IMR-90 (cell line): Measurements from ENCODE around the gene GTF2F2. TPM values are rescaled to one million over a fixed set of nuclear protein-coding genes. Genes with fewer than 3 reads are reported as not detected.

Source experiments
- ATAC-seq: fragments of 200-7000 bp; cut with Tn5 transposase; 2 replicates; pipeline ENCODE4 v1.9.1; 2020; ENCODE audit warnings: low read depth, mild to moderate bottlenecking, moderate library complexity
- BruUV-seq: library from RNA; stranded (reverse); fragments of 400-500 nt; replicated peaks from 2 replicates; lab custom pipeline; 2021; lab: Mats Ljungman, UMichigan
- CTCF ChIA-PET: fragments of 300-600 bp; formaldehyde crosslinking; extraction: SDS; loops from one replicate; lab custom pipeline; 2021; ENCODE audit warnings: antibody characterized with exemption; lab: Yijun Ruan, JAX
- POLR2A ChIA-PET: fragments of 300-600 bp; sonication (Branson Sonifier 250); formaldehyde crosslinking; loops from one replicate; lab custom pipeline; 2022; ENCODE audit warnings: antibody characterized with exemption; ENCODE audit not compliant: unreplicated experiment; lab: Charles Lee
- DNase-seq: peaks from one replicate; pipeline ENCODE4 v3.0.0; 2013
- H2AFZ ChIP-seq: replicated peaks from 2 replicates; pipeline ENCODE3; 2013; ENCODE audit warnings: low read length, mild to moderate bottlenecking; ENCODE audit not compliant: poor library complexity
- H2AK5ac ChIP-seq: 2 replicates; pipeline ENCODE4 v1.6.1; 2013; ENCODE audit warnings: low read depth, low read length, inconsistent platforms
- H2AK9ac ChIP-seq: replicated peaks from 2 replicates; pipeline ENCODE3; 2013; ENCODE audit warnings: mild to moderate bottlenecking, low read depth, low read length, moderate library complexity; ENCODE audit not compliant: poor library complexity
- H2BK120ac ChIP-seq: 2 replicates; pipeline ENCODE4 v1.6.1; 2013; ENCODE audit warnings: low read depth, low read length, inconsistent platforms
- H2BK15ac ChIP-seq: 3 replicates; pipeline ENCODE4 v1.6.1; 2013; ENCODE audit warnings: low read depth, low read length, inconsistent platforms
- H2BK20ac ChIP-seq: 2 replicates; pipeline ENCODE4 v1.6.1; 2013; ENCODE audit warnings: low read depth, mild to moderate bottlenecking, inconsistent platforms, low read length, moderate library complexity
- H2BK5ac ChIP-seq: 2 replicates; pipeline ENCODE4 v1.6.1; 2013; ENCODE audit warnings: mild to moderate bottlenecking, low read depth, low read length, inconsistent platforms; ENCODE audit not compliant: poor library complexity, severe bottlenecking
- H3K14ac ChIP-seq: replicated peaks from 2 replicates; pipeline ENCODE4 v1.6.1; 2013; ENCODE audit warnings: low read depth, low read length, inconsistent platforms
- H3K18ac ChIP-seq: 2 replicates; pipeline ENCODE4 v1.6.1; 2013; ENCODE audit warnings: low read depth, low read length, control low read depth
- H3K23ac ChIP-seq: 2 replicates; pipeline ENCODE4 v1.6.1; 2013; ENCODE audit warnings: low read depth, low read length, inconsistent platforms
- H3K27ac ChIP-seq: 2 replicates; pipeline ENCODE4 v1.5.1; 2013; ENCODE audit warnings: mild to moderate bottlenecking, control low read depth, low read length; ENCODE audit not compliant: insufficient read depth
- H3K27me3 ChIP-seq: 2 replicates; pipeline ENCODE4 v1.6.1; 2013; ENCODE audit warnings: low read length; ENCODE audit not compliant: control insufficient read depth, insufficient read depth
- H3K36me3 ChIP-seq: 2 replicates; pipeline ENCODE4 v1.6.1; 2013; ENCODE audit warnings: low read length, mixed read lengths; ENCODE audit not compliant: control insufficient read depth, insufficient read depth
- H3K4ac ChIP-seq: 2 replicates; pipeline ENCODE4 v1.6.1; 2013; ENCODE audit warnings: low read depth, low read length, inconsistent platforms
- H3K4me1 ChIP-seq: 2 replicates; pipeline ENCODE4 v1.6.1; 2013; ENCODE audit warnings: low read length, mixed read lengths; ENCODE audit not compliant: control insufficient read depth, insufficient read depth
- H3K4me2 ChIP-seq: 2 replicates; pipeline ENCODE4 v1.6.1; 2013; ENCODE audit warnings: low read depth, mild to moderate bottlenecking, control low read depth, low read length, moderate library complexity
- H3K4me3 ChIP-seq: 2 replicates; pipeline ENCODE4 v1.5.1; 2013; ENCODE audit warnings: low read depth, mild to moderate bottlenecking, control low read depth, low read length, moderate library complexity; ENCODE audit not compliant: insufficient read depth
- H3K56ac ChIP-seq: 2 replicates; pipeline ENCODE4 v1.6.1; 2013; ENCODE audit warnings: low read length, inconsistent platforms; ENCODE audit not compliant: insufficient read depth; ENCODE audit errors: extremely low read depth
- H3K79me1 ChIP-seq, 2 experiments: 2 replicates each; pipeline ENCODE4 v1.6.1; 2013; ENCODE audit warnings: low read length in 2 of 2, inconsistent platforms in 1 of 2, low read depth in 1 of 2
- H3K9ac ChIP-seq: 2 replicates; pipeline ENCODE4 v1.6.1; 2013; ENCODE audit warnings: low read depth, low read length, control low read depth
- H3K9me1 ChIP-seq: 2 replicates; pipeline ENCODE4 v1.6.1; 2013; ENCODE audit warnings: low read length, inconsistent platforms; ENCODE audit not compliant: insufficient read depth
- H3K9me3 ChIP-seq: 2 replicates; pipeline ENCODE4 v1.6.1; 2013; ENCODE audit warnings: low read length; ENCODE audit not compliant: control insufficient read depth, insufficient read depth
- H4K20me1 ChIP-seq: 2 replicates; pipeline ENCODE4 v1.6.1; 2013; ENCODE audit warnings: low read length, inconsistent platforms; ENCODE audit not compliant: insufficient read depth
- H4K5ac ChIP-seq: 2 replicates; pipeline ENCODE4 v1.6.1; 2013; ENCODE audit warnings: mild to moderate bottlenecking, low read depth, low read length, control low read depth
- H4K8ac ChIP-seq, 2 experiments: 2 replicates each; pipeline ENCODE4 v1.6.1; 2013; ENCODE audit warnings: low read depth in 2 of 2, low read length in 2 of 2, control low read depth in 1 of 2, inconsistent platforms in 1 of 2
- H4K91ac ChIP-seq: 2 replicates; pipeline ENCODE4 v1.6.1; 2013; ENCODE audit warnings: low read depth, low read length, inconsistent platforms; ENCODE audit not compliant: insufficient read depth
- CEBPB ChIP-seq: IDR thresholded peaks from 2 replicates; pipeline ENCODE4 v1.6.1; 2012; ENCODE audit warnings: low read depth, low read length, improper control_type of control experiment
- CHD1 ChIP-seq: IDR thresholded peaks from 2 replicates; pipeline ENCODE4 v1.6.1; 2012; ENCODE audit warnings: low read depth, low read length, improper control_type of control experiment
- RAD21 ChIP-seq: IDR thresholded peaks from 2 replicates; pipeline ENCODE4 v1.6.1; 2012; ENCODE audit warnings: low read length, improper control_type of control experiment
- RCOR1 ChIP-seq: IDR thresholded peaks from 2 replicates; pipeline ENCODE4 v1.6.1; 2012; ENCODE audit warnings: mild to moderate bottlenecking, low read length, improper control_type of control experiment; ENCODE audit not compliant: insufficient replicate concordance
- SMC3 ChIP-seq: fragments of 150-350 bp; IDR thresholded peaks from 2 replicates; pipeline ENCODE4 v1.6.1; 2016; ENCODE audit warnings: low read depth, mild to moderate bottlenecking, antibody characterized with exemption, low read length, moderate library complexity
- WGBS, 2 experiments: methylation state at CpG; one replicate each; pipeline versions ENCODE4 v1.1.5 to v1.1.7; 2013; ENCODE audit warnings: missing lambda C conversion rate in 2 of 2; ENCODE audit not compliant: insufficient read length in 1 of 2; ENCODE audit errors: extremely low coverage in 2 of 2; 5-methylcytosine and 5-hydroxymethylcytosine counted together
- dilution Hi-C: fragments of 300-500 bp; cut with HindIII; formaldehyde crosslinking; loops from one replicate; pipeline ENCODE4 v1.14.3; 2018; ENCODE audit warnings: low sequenced_read_pairs; ENCODE audit not compliant: unreplicated experiment
- in situ Hi-C: fragments of 300-500 bp; cut with MboI; formaldehyde crosslinking; loops from 3 replicates; pipeline ENCODE4 v1.14.3; 2019; ENCODE audit warnings: low sequenced_read_pairs, inconsistent platforms, mixed read lengths
- intact Hi-C: fragments of 100-400 bp; cut with micrococcal nuclease; formaldehyde crosslinking; loops from 2 replicates; pipeline ENCODE4 v1.10.0; 2022
- polyA plus RNA-seq, 3 experiments: library from polyadenylated mRNA; depleted of rRNA; stranded (reverse); fragments of >200 nt; gene quantifications; 2 replicates each; pipeline ENCODE4 v1.2.3, GENCODE V29; 2012; ENCODE audit warnings: low replicate concordance in 1 of 3
- total RNA-seq: library from RNA; depleted of rRNA; stranded (reverse); fragments of >200 nt; gene quantifications from 2 replicates; pipeline ENCODE4 v1.2.3, GENCODE V29; 2012
- TF ChIP-seq, protein P1 (sequence below): conservative IDR thresholded peaks from 2 replicates; pipeline ENCODE4 v1.5.1; 2012; ENCODE audit warnings: mild to moderate bottlenecking, low read depth, low read length, improper control_type of control experiment
- TF ChIP-seq, protein P2 (sequence below): fragments of 150-350 bp; IDR thresholded peaks from 2 replicates; pipeline ENCODE4 v1.6.1; 2016; ENCODE audit warnings: low read depth, mild to moderate bottlenecking, low read length, moderate library complexity, borderline replicate concordance

GTF2F2 gene
- total and polyA plus RNA-seq, 2 of the 4 experiments (the other 2 are of a cell fraction), result 16.5 to 21.0 TPM

DNA sequence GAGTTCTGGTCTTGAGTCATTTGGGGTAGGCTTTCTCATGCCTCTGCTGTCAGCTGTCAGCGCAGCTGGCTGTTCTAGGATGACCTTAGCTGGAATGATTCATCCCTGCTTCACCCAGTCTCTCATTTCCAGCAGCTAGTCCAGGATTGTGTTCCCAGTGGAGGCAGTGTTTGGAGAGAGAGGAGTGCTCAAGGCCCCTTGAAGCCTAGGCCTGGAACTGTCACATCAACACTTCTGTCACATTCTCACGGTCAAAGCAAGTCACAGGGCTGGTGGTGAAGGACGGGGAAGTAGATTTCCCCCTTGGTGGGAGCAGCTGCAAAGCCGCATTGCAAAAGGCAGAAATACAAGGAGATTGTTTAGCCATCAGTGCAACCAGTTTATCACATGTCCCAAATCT, 205.5 kb downstream of the GTF2F2 start (continued):
- no peak for TF ChIP-seq SMC3
- TF ChIP-seq, protein P1, sequence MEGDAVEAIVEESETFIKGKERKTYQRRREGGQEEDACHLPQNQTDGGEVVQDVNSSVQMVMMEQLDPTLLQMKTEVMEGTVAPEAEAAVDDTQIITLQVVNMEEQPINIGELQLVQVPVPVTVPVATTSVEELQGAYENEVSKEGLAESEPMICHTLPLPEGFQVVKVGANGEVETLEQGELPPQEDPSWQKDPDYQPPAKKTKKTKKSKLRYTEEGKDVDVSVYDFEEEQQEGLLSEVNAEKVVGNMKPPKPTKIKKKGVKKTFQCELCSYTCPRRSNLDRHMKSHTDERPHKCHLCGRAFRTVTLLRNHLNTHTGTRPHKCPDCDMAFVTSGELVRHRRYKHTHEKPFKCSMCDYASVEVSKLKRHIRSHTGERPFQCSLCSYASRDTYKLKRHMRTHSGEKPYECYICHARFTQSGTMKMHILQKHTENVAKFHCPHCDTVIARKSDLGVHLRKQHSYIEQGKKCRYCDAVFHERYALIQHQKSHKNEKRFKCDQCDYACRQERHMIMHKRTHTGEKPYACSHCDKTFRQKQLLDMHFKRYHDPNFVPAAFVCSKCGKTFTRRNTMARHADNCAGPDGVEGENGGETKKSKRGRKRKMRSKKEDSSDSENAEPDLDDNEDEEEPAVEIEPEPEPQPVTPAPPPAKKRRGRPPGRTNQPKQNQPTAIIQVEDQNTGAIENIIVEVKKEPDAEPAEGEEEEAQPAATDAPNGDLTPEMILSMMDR, result no peak

DNA sequence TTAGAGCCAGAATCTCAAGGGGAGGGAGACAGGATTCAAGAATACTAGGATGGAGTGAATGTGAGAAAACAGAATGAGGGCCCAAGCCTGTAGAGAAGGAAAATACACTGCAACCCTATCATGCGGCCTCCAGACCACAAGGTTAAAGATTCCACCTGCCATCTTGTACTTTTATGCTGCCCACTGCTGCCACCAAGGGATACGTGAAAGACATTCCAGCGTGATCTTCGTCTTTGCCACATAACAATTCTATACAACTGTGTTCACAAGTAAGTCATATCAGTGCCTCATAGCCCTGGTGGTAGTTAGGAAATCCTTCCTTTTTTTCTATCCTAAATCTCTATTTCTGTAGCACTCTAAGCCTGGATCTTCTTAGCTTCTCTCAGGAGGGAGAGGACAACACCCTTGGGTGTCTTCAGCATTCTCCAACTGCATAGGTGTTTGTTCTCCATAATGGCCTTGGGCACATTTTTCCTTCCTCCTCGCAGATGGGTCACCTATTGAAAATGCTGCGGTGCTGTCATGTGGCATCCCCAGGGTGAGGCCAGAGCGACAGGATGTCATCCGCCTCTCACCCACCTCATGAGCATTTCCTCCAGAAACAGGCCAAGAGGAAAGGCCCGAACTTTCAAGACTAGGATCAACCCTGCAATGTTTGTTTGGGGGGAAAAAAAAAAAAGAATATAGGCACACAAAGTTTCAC, 207.1 kb downstream of the GTF2F2 start:
- no peak overlapping the region for H3K9ac ChIP-seq
- H3K4me3 ChIP-seq, result no peak overlapping the region
- H2BK20ac ChIP-seq, result peak overlapping the region; percentile 82
- no peaks in the 10 kb centered on the region for H3K36me3 ChIP-seq
- peak overlapping the region; percentile 55 for H2AFZ ChIP-seq
- peak overlapping the region; percentile 32; the same call in 1 of the 2 replicates for H3K23ac ChIP-seq
- no peak overlapping the region for H2AK9ac ChIP-seq
- no peak for DNase-seq
- H3K27me3 ChIP-seq, result no peaks in the 10 kb centered on the region
- H2BK5ac ChIP-seq, result peak overlapping the region; percentile 21
- H2BK120ac ChIP-seq, result peak overlapping the region; percentile 39
- BruUV-seq, result no TSS peak
- H4K20me1 ChIP-seq, result peaks cover 18% of the 10 kb centered on the region
- intact Hi-C loops (no loop called here), in situ Hi-C loops (no loop called here), dilution Hi-C loops (no loop called here)
- ATAC-seq, result no peak
- peaks cover 19% of the 10 kb centered on the region for H3K9me1 ChIP-seq
- peak overlapping the region; percentile 86 for H2AK5ac ChIP-seq
- peak overlapping the region; percentile 70; the same call in 1 of the 2 replicates for H3K14ac ChIP-seq
- H3K18ac ChIP-seq, result peak overlapping the region; percentile 40; the same call in 1 of the 2 replicates
- ChIA-PET POLR2A (no interaction called here), CTCF (interaction anchor here (1.0 kb wide), 1 partner anchor 281 kb away, joined by 4 read pairs; no protein-coding TSS in a partner anchor)
- H3K4ac ChIP-seq, result peak overlapping the region; percentile 74
- TF ChIP-seq RCOR1 (no peak), RAD21 (no peak), SMC3 (no peak), CEBPB (no peak), CHD1 (no peak)
- TF ChIP-seq, protein P2, sequence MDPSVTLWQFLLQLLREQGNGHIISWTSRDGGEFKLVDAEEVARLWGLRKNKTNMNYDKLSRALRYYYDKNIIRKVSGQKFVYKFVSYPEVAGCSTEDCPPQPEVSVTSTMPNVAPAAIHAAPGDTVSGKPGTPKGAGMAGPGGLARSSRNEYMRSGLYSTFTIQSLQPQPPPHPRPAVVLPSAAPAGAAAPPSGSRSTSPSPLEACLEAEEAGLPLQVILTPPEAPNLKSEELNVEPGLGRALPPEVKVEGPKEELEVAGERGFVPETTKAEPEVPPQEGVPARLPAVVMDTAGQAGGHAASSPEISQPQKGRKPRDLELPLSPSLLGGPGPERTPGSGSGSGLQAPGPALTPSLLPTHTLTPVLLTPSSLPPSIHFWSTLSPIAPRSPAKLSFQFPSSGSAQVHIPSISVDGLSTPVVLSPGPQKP, result no peak
- H4K5ac ChIP-seq, result peak overlapping the region; percentile 26; the same call in 1 of the 2 replicates
- H3K56ac ChIP-seq, result no peak overlapping the region
- no peak overlapping the region for H3K4me2 ChIP-seq
- H3K4me1 ChIP-seq, result peaks cover 14% of the 10 kb centered on the region
- H3K27ac ChIP-seq, result peak overlapping the region; percentile 25; the same call in 1 of the 2 replicates
- WGBS, 2 experiments, result 100% methylated on average over 1 of the region's 9 CpGs; no CpG with 5 or more reads in 1 of the 2 experiments
- H4K8ac ChIP-seq, result peak overlapping the region in 1 of 2 experiments; percentile 28; a peak in 1 of 4 replicates
- no peaks in the 10 kb centered on the region for H3K9me3 ChIP-seq
- H3K79me1 ChIP-seq, result peaks cover 0 to 29% of the 10 kb centered on the region in 2 experiments; a peak in 3 of 4 replicates
- peak overlapping the region; percentile 70 for H4K91ac ChIP-seq
- peak overlapping the region; percentile 72; the same call in 1 of the 3 replicates for H2BK15ac ChIP-seq
